HCT116 (cell line): Measurements from ENCODE around the gene FOXJ2. TPM values are rescaled to one million over a fixed set of nuclear protein-coding genes. Genes with fewer than 3 reads are reported as not detected.

Experiments
- ATAC-seq: fragments of 200-7000 bp; cut with Tn5 transposase; 2 replicates; pipeline ENCODE4 v1.9.1; 2020; ENCODE audit warnings: mild to moderate bottlenecking, moderate library complexity
- BruUV-seq: library from RNA; stranded (reverse); fragments of 400-500 nt; replicated peaks from 2 replicates; lab custom pipeline; 2021; lab: Mats Ljungman, UMichigan
- CTCF ChIA-PET: fragments of 300-600 bp; sonication (Branson Sonifier 250); formaldehyde crosslinking; loops from one replicate; lab custom pipeline; 2021; ENCODE audit warnings: antibody characterized with exemption; lab: Charles Lee
- POLR2A ChIA-PET: fragments of 300-600, 350-600 bp; sonication (Branson Sonifier 250); formaldehyde crosslinking; loops from one replicate; lab custom pipeline; 2021; ENCODE audit warnings: antibody characterized with exemption; lab: Charles Lee
- RAD21 ChIA-PET, 2 experiments: fragments of 300-600 bp; sonication (Branson Sonifier 250); formaldehyde crosslinking; loops; one replicate each; lab custom pipeline; 2023; ENCODE audit warnings: low total read pairs in 2 of 2; ENCODE audit not compliant: uncharacterized antibody in 2 of 2, unreplicated experiment in 2 of 2, low non-redundant PET in 1 of 2; lab: Charles Lee
- DNase-seq: peaks from one replicate; pipeline ENCODE4 v3.0.0-alpha.2; 2010; ENCODE audit warnings: low read depth, low spot score
- H2AFZ ChIP-seq: fragments of 200-600 bp; shearing (Covaris generic), sonication (generic); 2 replicates; pipeline ENCODE4 v1.6.1; 2017; ENCODE audit warnings: low read depth, mixed run types, mixed read lengths, antibody characterized with exemption, low read length; ENCODE audit not compliant: poor library complexity, severe bottlenecking
- H3K27ac ChIP-seq: 2 replicates; pipeline ENCODE4 v1.5.1; 2012; ENCODE audit warnings: low read depth, low read length
- H3K27me3 ChIP-seq: fragments of 200-600 bp; sonication (generic); 2 replicates; pipeline ENCODE4 v1.6.1; 2016; ENCODE audit warnings: mixed run types, low read length, mixed read lengths; ENCODE audit not compliant: insufficient read depth
- H3K36me3 ChIP-seq, 2 experiments: fragments of 200-500 bp in 1 of 2; fragments of 200-600 bp in 1 of 2; sonication (Bioruptor generic) in 1 of 2; sonication (generic) in 1 of 2; 2 replicates each; pipeline versions ENCODE4 v1.5.1 to v1.6.1; 2014 to 2016; ENCODE audit warnings: low read length in 2 of 2, inconsistent platforms in 1 of 2, mixed read lengths in 1 of 2, mixed run types in 1 of 2; ENCODE audit not compliant: insufficient read depth in 2 of 2, control insufficient read depth in 1 of 2
- H3K4me1 ChIP-seq, 2 experiments: fragments of 200-600 bp in 1 of 2; sonication (generic) in 1 of 2; 2 replicates each; pipeline versions ENCODE4 v1.5.1 to v1.6.1; 2012 to 2017; ENCODE audit warnings: low read length in 2 of 2, inconsistent platforms in 1 of 2, mild to moderate bottlenecking in 1 of 2, mixed read lengths in 1 of 2, mixed run types in 1 of 2, moderate library complexity in 1 of 2; ENCODE audit not compliant: insufficient read depth in 2 of 2, control insufficient read depth in 1 of 2
- H3K4me2 ChIP-seq: fragments of 200-600 bp; sonication (generic); 2 replicates; pipeline ENCODE4 v1.6.1; 2017; ENCODE audit warnings: mixed run types, low read length, mixed read lengths
- H3K4me3 ChIP-seq, 2 experiments: fragments of 200-600 bp in 1 of 2; sonication (generic) in 1 of 2; replicated peaks in 1 of 2; 2 replicates each; pipeline ENCODE4 v1.5.1; 2011 to 2016; ENCODE audit warnings: low read length in 2 of 2, control low read depth in 1 of 2, low read depth in 1 of 2, mild to moderate bottlenecking in 1 of 2, mixed read lengths in 1 of 2, mixed run types in 1 of 2
- H3K79me2 ChIP-seq: fragments of 200-600 bp; sonication (generic); 2 replicates; pipeline ENCODE4 v1.6.1; 2017; ENCODE audit warnings: mild to moderate bottlenecking, mixed run types, low read length, moderate library complexity, mixed read lengths; ENCODE audit not compliant: insufficient read depth
- H3K9ac ChIP-seq: fragments of 200-600 bp; sonication (generic); 2 replicates; pipeline ENCODE4 v1.6.1; 2016; ENCODE audit warnings: low read length, mixed read lengths
- H3K9me2 ChIP-seq: fragments of 200-600 bp; sonication (generic), shearing (Covaris generic); 2 replicates; pipeline ENCODE4 v1.6.1; 2017; ENCODE audit warnings: mixed run types, mild to moderate bottlenecking, moderate library complexity; ENCODE audit not compliant: insufficient read depth
- H3K9me3 ChIP-seq, 2 experiments: fragments of 200-500 bp in 1 of 2; fragments of 200-600 bp in 1 of 2; sonication (Bioruptor generic) in 1 of 2; sonication (generic) in 1 of 2; 2 replicates each; pipeline ENCODE4 v1.6.1; 2014 to 2017; ENCODE audit warnings: low read length in 2 of 2, mixed read lengths in 2 of 2, inconsistent platforms in 1 of 2, low read depth in 1 of 2, mild to moderate bottlenecking in 1 of 2, mixed run types in 1 of 2, moderate library complexity in 1 of 2; ENCODE audit not compliant: control insufficient read depth in 1 of 2, insufficient read depth in 1 of 2
- H4K20me1 ChIP-seq: fragments of 200-600 bp; sonication (generic), shearing (Covaris generic); 2 replicates; pipeline ENCODE4 v1.6.1; 2017; ENCODE audit warnings: mixed run types, mild to moderate bottlenecking, moderate library complexity; ENCODE audit not compliant: insufficient read depth
- CEBPB ChIP-seq: IDR thresholded peaks from 2 replicates; pipeline ENCODE4 v1.6.1; 2012; ENCODE audit warnings: low read depth
- CTCF ChIP-seq, 3 experiments: fragments of 200-600 bp in 1 of 3; sonication (generic) in 1 of 3; IDR thresholded peaks in 2 of 3; conservative IDR thresholded peaks in 1 of 3; 2 replicates each; pipeline ENCODE4 v1.5.1; 2012 to 2017; ENCODE audit warnings: low read depth in 2 of 3, low read length in 2 of 3, antibody characterized with exemption in 1 of 3, borderline replicate concordance in 1 of 3, control low read depth in 1 of 3, mild to moderate bottlenecking in 1 of 3, mixed read lengths in 1 of 3, mixed run types in 1 of 3, moderate library complexity in 1 of 3; ENCODE audit not compliant: insufficient read depth in 1 of 3
- ELF1 ChIP-seq: IDR thresholded peaks from 2 replicates; pipeline ENCODE4 v1.6.1; 2012; ENCODE audit warnings: low read depth, borderline replicate concordance
- EZH2phosphoT487 ChIP-seq: fragments of 200-600 bp; IDR thresholded peaks from 2 replicates; pipeline ENCODE4 v1.6.1; 2018; ENCODE audit warnings: antibody characterized with exemption, borderline replicate concordance
- FOSL1 ChIP-seq: IDR thresholded peaks from 2 replicates; pipeline ENCODE4 v1.6.1; 2012; ENCODE audit warnings: low read depth
- POLR2AphosphoS5 ChIP-seq: IDR thresholded peaks from 2 replicates; pipeline ENCODE4 v1.6.1; 2011; ENCODE audit warnings: mild to moderate bottlenecking, low read depth, low read length, moderate library complexity
- SP1 ChIP-seq: IDR thresholded peaks from 2 replicates; pipeline ENCODE4 v1.6.1; 2012; ENCODE audit warnings: low read depth
- SRF ChIP-seq: IDR thresholded peaks from 2 replicates; pipeline ENCODE4 v1.6.1; 2012; ENCODE audit warnings: low read depth
- ZNF274 ChIP-seq: fragments of 200-500 bp; sonication (Bioruptor generic); IDR thresholded peaks from 2 replicates; pipeline ENCODE4 v1.6.1; 2014; ENCODE audit warnings: mild to moderate bottlenecking, low read depth, low read length, inconsistent platforms
- intact Hi-C: fragments of 100-400 bp; cut with micrococcal nuclease; formaldehyde crosslinking; loops from 2 replicates; pipeline ENCODE4 v1.10.0; 2022
- total RNA-seq: library from RNA; stranded (reverse); gene quantifications from one replicate; pipeline ENCODE4 v1.2.1, GENCODE V29; 2021; ENCODE audit not compliant: unreplicated experiment
- TF ChIP-seq, protein P1 (sequence below): IDR thresholded peaks from 2 replicates; pipeline ENCODE4 v1.6.1; 2012
- TF ChIP-seq, protein P2 (sequence below): IDR thresholded peaks from 2 replicates; pipeline ENCODE4 v1.6.1; 2012; ENCODE audit warnings: low read depth

FOXJ2 gene
- total RNA-seq, 1 experiment from 2014 or later: 20.3 TPM

GRCh38 chr12:8099235-8099634, 66.7 kb downstream of the FOXJ2 start:
- no TSS peak for BruUV-seq
- Histone ChIP-seq H3K9ac (no peak overlapping the region), H3K4me2 (no peak overlapping the region), H4K20me1 (no peaks in the 10 kb centered on the region), H3K79me2 (no peaks in the 10 kb centered on the region), H2AFZ (no peak overlapping the region), H3K9me3 (no peaks in the 10 kb centered on the region), H3K36me3 (peaks cover 7 to 14% of the 10 kb centered on the region in 2 experiments; a peak in 3 of 4 replicates), H3K4me3 (no peak overlapping the region), H3K27me3 (no peaks in the 10 kb centered on the region), H3K27ac (no peak overlapping the region), H3K9me2 (no peaks in the 10 kb centered on the region), H3K4me1 (no peaks in the 10 kb centered on the region)
- CTCF ChIA-PET: no interaction called here
- intact Hi-C loops: no loop called here
- ATAC-seq: no peak
- POLR2A ChIA-PET: interaction anchor here (0.9 kb wide), 1 partner anchor 18 kb away, joined by 3 read pairs; no protein-coding TSS in a partner anchor
- no peak for TF ChIP-seq SRF
- no peak for TF ChIP-seq ZNF274
- no peak for TF ChIP-seq FOSL1
- TF ChIP-seq POLR2AphosphoS5: no peak
- TF ChIP-seq, protein P1, sequence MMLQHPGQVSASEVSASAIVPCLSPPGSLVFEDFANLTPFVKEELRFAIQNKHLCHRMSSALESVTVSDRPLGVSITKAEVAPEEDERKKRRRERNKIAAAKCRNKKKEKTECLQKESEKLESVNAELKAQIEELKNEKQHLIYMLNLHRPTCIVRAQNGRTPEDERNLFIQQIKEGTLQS: no peak
- TF ChIP-seq, protein P2, sequence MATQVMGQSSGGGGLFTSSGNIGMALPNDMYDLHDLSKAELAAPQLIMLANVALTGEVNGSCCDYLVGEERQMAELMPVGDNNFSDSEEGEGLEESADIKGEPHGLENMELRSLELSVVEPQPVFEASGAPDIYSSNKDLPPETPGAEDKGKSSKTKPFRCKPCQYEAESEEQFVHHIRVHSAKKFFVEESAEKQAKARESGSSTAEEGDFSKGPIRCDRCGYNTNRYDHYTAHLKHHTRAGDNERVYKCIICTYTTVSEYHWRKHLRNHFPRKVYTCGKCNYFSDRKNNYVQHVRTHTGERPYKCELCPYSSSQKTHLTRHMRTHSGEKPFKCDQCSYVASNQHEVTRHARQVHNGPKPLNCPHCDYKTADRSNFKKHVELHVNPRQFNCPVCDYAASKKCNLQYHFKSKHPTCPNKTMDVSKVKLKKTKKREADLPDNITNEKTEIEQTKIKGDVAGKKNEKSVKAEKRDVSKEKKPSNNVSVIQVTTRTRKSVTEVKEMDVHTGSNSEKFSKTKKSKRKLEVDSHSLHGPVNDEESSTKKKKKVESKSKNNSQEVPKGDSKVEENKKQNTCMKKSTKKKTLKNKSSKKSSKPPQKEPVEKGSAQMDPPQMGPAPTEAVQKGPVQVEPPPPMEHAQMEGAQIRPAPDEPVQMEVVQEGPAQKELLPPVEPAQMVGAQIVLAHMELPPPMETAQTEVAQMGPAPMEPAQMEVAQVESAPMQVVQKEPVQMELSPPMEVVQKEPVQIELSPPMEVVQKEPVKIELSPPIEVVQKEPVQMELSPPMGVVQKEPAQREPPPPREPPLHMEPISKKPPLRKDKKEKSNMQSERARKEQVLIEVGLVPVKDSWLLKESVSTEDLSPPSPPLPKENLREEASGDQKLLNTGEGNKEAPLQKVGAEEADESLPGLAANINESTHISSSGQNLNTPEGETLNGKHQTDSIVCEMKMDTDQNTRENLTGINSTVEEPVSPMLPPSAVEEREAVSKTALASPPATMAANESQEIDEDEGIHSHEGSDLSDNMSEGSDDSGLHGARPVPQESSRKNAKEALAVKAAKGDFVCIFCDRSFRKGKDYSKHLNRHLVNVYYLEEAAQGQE: no peak
- TF ChIP-seq CTCF (IDR thresholded peaks at IDR 0.05 in 2 of 3, conservative IDR thresholded peaks at IDR 0.05 in 1 of 3; ENCODE audit: borderline replicate concordance in 1 of 3, insufficient read depth in 1 of 3, low read depth in 2 of 3, low read length in 2 of 3): no peak
- no peak for TF ChIP-seq SP1
- no peak for TF ChIP-seq ELF1
- no peak for TF ChIP-seq EZH2phosphoT487
- no peak for TF ChIP-seq CEBPB
- RAD21 ChIA-PET: no interaction called here
- DNase-seq: no peak

Other genes starting within 250 kb of the FOXJ2 start
- gene NANOG, start 243.3 kb upstream of the FOXJ2 start, total RNA-seq: 0.22 TPM
- not detected for gene SLC2A14, start 159.8 kb upstream of the FOXJ2 start, total RNA-seq
- gene SLC2A3, start 96.5 kb upstream of the FOXJ2 start, total RNA-seq: 10.5 TPM
- not detected for gene C3AR1, start 33.6 kb downstream of the FOXJ2 start, total RNA-seq
- gene NECAP1, start 49.6 kb downstream of the FOXJ2 start, total RNA-seq: 35.7 TPM
- 0.69 TPM for gene CLEC4A, start 90.9 kb downstream of the FOXJ2 start, total RNA-seq
- gene ZNF705A, start 124.3 kb downstream of the FOXJ2 start, total RNA-seq: not detected
- 0.64 TPM for gene FAM90A1, start 194.9 kb downstream of the FOXJ2 start, total RNA-seq